Measurements from ENCODE around the gene CRIP2. TPM values are rescaled to one million over a fixed set of nuclear protein-coding genes. Genes with fewer than 3 reads are reported as not detected.

Gene CRIP2
- total and polyA plus RNA-seq, 2 donors (not counting 1 experiment from before 2014, with no cell fraction given): 6.0 to 81.6 TPM

- ChIA-PET CTCF (interaction anchor here (2.6 kb wide), 1 partner anchor 9 kb away, joined by 9 read pairs; no protein-coding TSS in a partner anchor), POLR2A (interaction anchor here (0.5 to 0.6 kb wide), 2 partner anchors 181 to 670 kb away, joined by 3 to 13 read pairs; no protein-coding TSS in a partner anchor)
- TF ChIP-seq EZH2 (IDR thresholded peaks at IDR 0.05; ENCODE audit: borderline replicate concordance, insufficient read depth, low read depth, low read length, poor library complexity, severe bottlenecking): no peak
- no peak for TF ChIP-seq CTCF (IDR thresholded peaks at IDR 0.05)
- peaks cover 0 to 7% of the 10 kb centered on the region in 2 experiments for H3K36me3 ChIP-seq (replicated peaks in 1 of 2; ENCODE audit: control extremely low read depth in 1 of 2, control insufficient read depth in 1 of 2, extremely low read depth in 1 of 2, insufficient read depth in 2 of 2, low read length in 1 of 2)
- no peak overlapping the region for H3K4me2 ChIP-seq (replicated peaks; ENCODE audit: low read depth, low read length, poor library complexity, severe bottlenecking)
- Mint-ChIP-seq H3K9me3 (ENCODE audit: insufficient read depth) (no peaks in the 10 kb centered on the region), H3K4me1 (peaks cover 35% of the 10 kb centered on the region), H3K27me3 (no peaks in the 10 kb centered on the region), H3K27ac (peak overlapping the region; percentile 37), H3K4me3 (peak overlapping the region; percentile 23)
- peaks cover 0 to 33% (median 0%) of the 10 kb centered on the region in 3 donors for H3K9me3 ChIP-seq (ENCODE audit: control extremely low read depth in 1 of 3, control insufficient read depth in 2 of 3, insufficient read depth in 1 of 3, low read length in 2 of 3)
- no peak overlapping the region for H3K4me3 ChIP-seq (ENCODE audit: control extremely low read depth in 1 of 5, extremely low read depth in 1 of 5, insufficient read depth in 1 of 5, low read depth in 2 of 5, low read length in 4 of 5)
- no peak overlapping the region for H3K9ac ChIP-seq (ENCODE audit: low read length)
- intact Hi-C loops (cut with micrococcal nuclease): no loop called here
- ATAC-seq (ENCODE audit: low read depth) (no peak), DNase-seq (no peak)
- H3K4me1 ChIP-seq (ENCODE audit: control insufficient read depth in 2 of 2, insufficient read depth in 2 of 2, low read length in 2 of 2): peaks cover 36 to 42% of the 10 kb centered on the region in 2 donors
- peaks cover 15% of the 10 kb centered on the region for H4K20me1 ChIP-seq (ENCODE audit: control insufficient read depth, insufficient read depth, low read length, poor library complexity, severe bottlenecking)
- 97% methylated on average over 12 of the region's 12 CpGs for WGBS (ENCODE audit: insufficient coverage)
- H3K79me2 ChIP-seq (ENCODE audit: control insufficient read depth, insufficient read depth, low read length): no peaks in the 10 kb centered on the region
- H2AFZ ChIP-seq (ENCODE audit: insufficient read depth, low read depth, low read length, poor library complexity, severe bottlenecking): no peak overlapping the region
- peaks cover 0 to 46% (median 11%) of the 10 kb centered on the region in 4 experiments for H3K27me3 ChIP-seq (replicated peaks in 1 of 4; ENCODE audit: control extremely low read depth in 1 of 4, control insufficient read depth in 3 of 4, insufficient read depth in 4 of 4, low read length in 3 of 4)
- no peak overlapping the region for H3K27ac ChIP-seq (ENCODE audit: low read length in 2 of 2)
Observed at GRCh38 chr14:105472486-105472991, 2.1 kb upstream of the CRIP2 start.

GRCh38 chr14:105473033-105473676, 1.5 kb upstream of the CRIP2 start:
- H3K4me3 ChIP-seq (ENCODE audit: control extremely low read depth in 1 of 5, extremely low read depth in 1 of 5, insufficient read depth in 1 of 5, low read depth in 2 of 5, low read length in 4 of 5): peak overlapping the region in 4 of 5 experiments; percentile 32 to 64 (median 55)

More at GRCh38 chr14:105473033-105473676, 1.5 kb upstream of the CRIP2 start:
- TF ChIP-seq CTCF (IDR thresholded peaks at IDR 0.05) (no peak), EZH2 (IDR thresholded peaks at IDR 0.05; ENCODE audit: borderline replicate concordance, insufficient read depth, low read depth, low read length, poor library complexity, severe bottlenecking) (no peak)
- intact Hi-C loops (cut with micrococcal nuclease): no loop called here
- Histone ChIP-seq H3K4me2 (replicated peaks; ENCODE audit: low read depth, low read length, poor library complexity, severe bottlenecking) (peak overlapping the region; percentile 95), H3K4me1 (ENCODE audit: control insufficient read depth in 2 of 2, insufficient read depth in 2 of 2, low read length in 2 of 2) (peaks cover 39 to 48% of the 10 kb centered on the region in 2 donors), H3K9ac (ENCODE audit: low read length) (peak overlapping the region; percentile 65), H2AFZ (ENCODE audit: insufficient read depth, low read depth, low read length, poor library complexity, severe bottlenecking) (peak overlapping the region; percentile 62), H3K36me3 (replicated peaks in 1 of 2; ENCODE audit: control extremely low read depth in 1 of 2, control insufficient read depth in 1 of 2, extremely low read depth in 1 of 2, insufficient read depth in 2 of 2, low read length in 1 of 2) (peaks cover 0 to 6% of the 10 kb centered on the region in 2 experiments), H3K27me3 (replicated peaks in 1 of 4; ENCODE audit: control extremely low read depth in 1 of 4, control insufficient read depth in 3 of 4, insufficient read depth in 4 of 4, low read length in 3 of 4) (peaks cover 0 to 46% (median 11%) of the 10 kb centered on the region in 4 experiments), H3K9me3 (ENCODE audit: control extremely low read depth in 1 of 3, control insufficient read depth in 2 of 3, insufficient read depth in 1 of 3, low read length in 2 of 3) (peaks cover 0 to 39% (median 0%) of the 10 kb centered on the region in 3 donors), H3K27ac (ENCODE audit: low read length in 2 of 2) (no peak overlapping the region), H3K79me2 (ENCODE audit: control insufficient read depth, insufficient read depth, low read length) (no peaks in the 10 kb centered on the region), H4K20me1 (ENCODE audit: control insufficient read depth, insufficient read depth, low read length, poor library complexity, severe bottlenecking) (peaks cover 15% of the 10 kb centered on the region)
- peak overlapping the region; percentile 26 for H3K27ac Mint-ChIP-seq
- DNase-seq (no peak), ATAC-seq (ENCODE audit: low read depth) (no peak)
- peaks cover 35% of the 10 kb centered on the region for H3K4me1 Mint-ChIP-seq
- no peaks in the 10 kb centered on the region for H3K27me3 Mint-ChIP-seq
- ChIA-PET CTCF (interaction anchor here (0.8 to 2.6 kb wide), 4 partner anchors 8 to 55 kb away, joined by 3 to 9 read pairs (median 5); no protein-coding TSS in a partner anchor), POLR2A (interaction anchor here (1.3 kb wide), 1 partner anchor 17 kb away, joined by 5 read pairs; no protein-coding TSS in a partner anchor)
- peak overlapping the region; percentile 80 for H3K4me3 Mint-ChIP-seq
- no peaks in the 10 kb centered on the region for H3K9me3 Mint-ChIP-seq (ENCODE audit: insufficient read depth)
- 40% methylated on average over 5 of the region's 7 CpGs for WGBS (ENCODE audit: insufficient coverage)

Measured in B cell (primary cell).